Vagina (tissue), 2 donors: ENCODE data around the gene UTY.

Experiments
- CTCF ChIP-seq, 3 experiments: fragments of 450-650 bp in 2 of 3; fragments of 200-600 bp in 1 of 3; sonication (generic) in 1 of 3; IDR thresholded peaks; one replicate each; pipeline ENCODE4 v1.5.1; 2017 to 2019; ENCODE audit warnings: antibody characterized with exemption in 3 of 3, mild to moderate bottlenecking in 2 of 3, moderate library complexity in 2 of 3
- POLR2A ChIP-seq, 2 donors: fragments of 450-650 bp; IDR thresholded peaks; one replicate each; pipeline ENCODE4 v1.6.1; 2017; ENCODE audit warnings: antibody characterized with exemption in 2 of 2, mild to moderate bottlenecking in 2 of 2, moderate library complexity in 2 of 2

- TF ChIP-seq CTCF (IDR thresholded peaks at IDR 0.05) = no peak
- TF ChIP-seq POLR2A (IDR thresholded peaks at IDR 0.05) = no peak
These were observed 34.3 kb downstream of the UTY start for GRCh38 chrY:13445566-13445965.
